MM.1S (cell line): ENCODE results near the gene BBX.
"Not testable (repeated sequence)": the region's sequence is repeated elsewhere in the genome, so short reads cannot be mapped to it uniquely, and the experiment has no call there.

Experiments
- DNase-seq: peaks from one replicate; pipeline ENCODE4 v3.0.0-alpha.2; 2015
- H2AFZ ChIP-seq: fragments of 300-600 bp; sonication (generic); 2 replicates; pipeline ENCODE4 v1.6.0; 2016; ENCODE audit warnings: antibody characterized with exemption, low read length
- H3F3A ChIP-seq: fragments of 300-600 bp; sonication (generic); 2 replicates; pipeline ENCODE4 v1.6.1; 2016; ENCODE audit warnings: mild to moderate bottlenecking, antibody characterized with exemption, low read length, moderate library complexity, mixed read lengths; ENCODE audit not compliant: insufficient read depth
- H3K27ac ChIP-seq: fragments of 300-600 bp; sonication (generic); 2 replicates; pipeline ENCODE4 v1.5.1; 2016; ENCODE audit warnings: mild to moderate bottlenecking, low read length
- H3K27me3 ChIP-seq: fragments of 300-600 bp; sonication (generic); replicated peaks from 2 replicates; pipeline ENCODE4 v1.6.0; 2016; ENCODE audit warnings: low read length; ENCODE audit not compliant: insufficient read depth
- H3K36me3 ChIP-seq: fragments of 300-600 bp; sonication (generic); replicated peaks from 2 replicates; pipeline ENCODE4 v1.6.1; 2016; ENCODE audit warnings: mild to moderate bottlenecking, low read length, mixed read lengths; ENCODE audit not compliant: insufficient read depth
- H3K4me1 ChIP-seq: fragments of 300-600 bp; sonication (generic); 2 replicates; pipeline ENCODE4 v1.6.1; 2016; ENCODE audit warnings: low read length, mixed read lengths
- H3K4me2 ChIP-seq: fragments of 300-600 bp; sonication (generic); 2 replicates; pipeline ENCODE4 v1.6.0; 2016; ENCODE audit warnings: low read depth, low read length
- H3K4me3 ChIP-seq: fragments of 300-600 bp; sonication (generic); 2 replicates; pipeline ENCODE4 v1.5.1; 2016; ENCODE audit warnings: low read length, mixed read lengths
- H3K79me2 ChIP-seq: fragments of 300-600 bp; sonication (generic); 2 replicates; pipeline ENCODE4 v1.6.1; 2016; ENCODE audit warnings: mixed run types, low read length, mixed read lengths
- H3K9ac ChIP-seq: fragments of 300-600 bp; sonication (generic); 2 replicates; pipeline ENCODE4 v1.6.1; 2016; ENCODE audit warnings: low read length, mixed read lengths
- H3K9me2 ChIP-seq: fragments of 300-600 bp; sonication (generic); replicated peaks from 2 replicates; pipeline ENCODE4 v1.6.1; 2016; ENCODE audit warnings: mild to moderate bottlenecking, low read length, mixed read lengths; ENCODE audit not compliant: insufficient read depth
- H3K9me3 ChIP-seq: fragments of 300-600 bp; sonication (generic); replicated peaks from 2 replicates; pipeline ENCODE4 v1.6.1; 2016; ENCODE audit warnings: mild to moderate bottlenecking, low read length, mixed read lengths; ENCODE audit not compliant: insufficient read depth
- H4K20me1 ChIP-seq: fragments of 300-600 bp; sonication (generic); 2 replicates; pipeline ENCODE4 v1.6.1; 2016; ENCODE audit warnings: mild to moderate bottlenecking, low read length, moderate library complexity, mixed read lengths; ENCODE audit not compliant: insufficient read depth
- CTCF ChIP-seq: fragments of 300-600 bp; sonication (generic); IDR thresholded peaks from 2 replicates; pipeline ENCODE4 v1.5.1; 2016; ENCODE audit warnings: antibody characterized with exemption, low read length, mixed read lengths
- EZH2 ChIP-seq: fragments of 300-600 bp; sonication (generic); optimal IDR thresholded peaks from 2 replicates; pipeline ENCODE3; 2017; ENCODE audit warnings: low read depth, mild to moderate bottlenecking, antibody characterized with exemption, low read length, mixed read lengths
- EZH2phosphoT487 ChIP-seq: fragments of 300-600 bp; sonication (generic); IDR thresholded peaks from 2 replicates; pipeline ENCODE4 v1.6.1; 2018; ENCODE audit warnings: antibody characterized with exemption, low read length

The BBX gene

GRCh38 chr3:107833722-107834416 lies 311.1 kb downstream of the BBX start:
- no peaks in the 10 kb centered on the region for H3K27me3 ChIP-seq
- no peaks in the 10 kb centered on the region for H3K36me3 ChIP-seq
- H3K9me2 ChIP-seq = no peaks in the 10 kb centered on the region
- no peaks in the 10 kb centered on the region for H3K79me2 ChIP-seq
- no peaks in the 10 kb centered on the region for H4K20me1 ChIP-seq
- H2AFZ ChIP-seq = no peak overlapping the region
- H3K27ac ChIP-seq = no peak overlapping the region
- no peak overlapping the region for H3K4me3 ChIP-seq
- H3F3A ChIP-seq = no peaks in the 10 kb centered on the region
- no peak for DNase-seq
- no peak for TF ChIP-seq CTCF
- TF ChIP-seq EZH2 = no peak
- TF ChIP-seq EZH2phosphoT487 = no peak
- H3K9ac ChIP-seq = no peak overlapping the region
- H3K4me2 ChIP-seq = no peak overlapping the region
- no peaks in the 10 kb centered on the region for H3K4me1 ChIP-seq
- no peaks in the 10 kb centered on the region for H3K9me3 ChIP-seq

DNA sequence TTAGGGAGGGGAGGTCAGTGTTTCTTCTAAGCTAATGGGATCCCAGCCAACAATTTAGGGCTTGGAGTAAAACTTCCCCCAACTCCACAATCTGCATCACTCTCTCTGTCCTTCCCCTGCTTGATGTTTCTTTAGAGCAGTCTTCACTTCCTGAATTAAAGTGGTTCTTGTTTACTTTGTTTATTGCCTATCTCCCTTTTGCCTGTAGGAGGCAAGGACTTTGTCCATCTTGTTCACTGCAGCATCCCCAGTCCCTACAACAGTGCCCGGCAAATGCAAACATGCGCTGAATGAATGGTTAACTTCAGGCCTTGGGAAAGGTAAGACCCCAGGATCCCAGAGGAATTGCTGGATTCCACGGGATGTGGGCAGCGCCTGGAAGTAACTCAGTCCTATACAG lies 312.2 kb downstream of the BBX start:
- not testable (repeated sequence) for H3K27ac ChIP-seq, H3K4me2 ChIP-seq, H3K4me1 ChIP-seq, H3K9me3 ChIP-seq, H3K36me3 ChIP-seq, H3K27me3 ChIP-seq, H3K9ac ChIP-seq, H3K9me2 ChIP-seq, H3K4me3 ChIP-seq, DNase-seq, H3F3A ChIP-seq, H2AFZ ChIP-seq, H4K20me1 ChIP-seq, H3K79me2 ChIP-seq

- Histone ChIP-seq H3K9ac (no peak overlapping the region), H3K27me3 (no peaks in the 10 kb centered on the region)
Observed at GRCh38 chr3:107837895-107838612, 315.3 kb downstream of the BBX start.

More at GRCh38 chr3:107837895-107838612, 315.3 kb downstream of the BBX start:
- Histone ChIP-seq H3K4me1 (no peaks in the 10 kb centered on the region), H3F3A (no peaks in the 10 kb centered on the region), H3K4me2 (no peak overlapping the region), H2AFZ (no peak overlapping the region), H3K79me2 (no peaks in the 10 kb centered on the region), H3K36me3 (no peaks in the 10 kb centered on the region), H4K20me1 (no peaks in the 10 kb centered on the region), H3K27ac (no peak overlapping the region), H3K9me2 (no peaks in the 10 kb centered on the region), H3K4me3 (no peak overlapping the region), H3K9me3 (no peaks in the 10 kb centered on the region)
- TF ChIP-seq CTCF (no peak), EZH2phosphoT487 (no peak), EZH2 (no peak)
- no peak for DNase-seq
